Fibroblast of pulmonary artery (primary cell): ENCODE measurements around the gene PRSS21.

Source experiments
- DNase-seq: peaks from one replicate; pipeline ENCODE4 v3.0.0-alpha.2; 2010; ENCODE audit warnings: low read depth
- H3K4me3 ChIP-seq: replicated peaks from 2 replicates; pipeline ENCODE4 v1.5.1; 2011; ENCODE audit warnings: low read depth, mild to moderate bottlenecking, control low read depth, low read length, moderate library complexity
- TF ChIP-seq, protein P1 (sequence below): IDR thresholded peaks from 2 replicates; pipeline ENCODE4 v1.5.1; 2011; ENCODE audit warnings: mild to moderate bottlenecking, control low read depth, low read length, inconsistent platforms; ENCODE audit errors: missing control alignments

The PRSS21 gene

DNA sequence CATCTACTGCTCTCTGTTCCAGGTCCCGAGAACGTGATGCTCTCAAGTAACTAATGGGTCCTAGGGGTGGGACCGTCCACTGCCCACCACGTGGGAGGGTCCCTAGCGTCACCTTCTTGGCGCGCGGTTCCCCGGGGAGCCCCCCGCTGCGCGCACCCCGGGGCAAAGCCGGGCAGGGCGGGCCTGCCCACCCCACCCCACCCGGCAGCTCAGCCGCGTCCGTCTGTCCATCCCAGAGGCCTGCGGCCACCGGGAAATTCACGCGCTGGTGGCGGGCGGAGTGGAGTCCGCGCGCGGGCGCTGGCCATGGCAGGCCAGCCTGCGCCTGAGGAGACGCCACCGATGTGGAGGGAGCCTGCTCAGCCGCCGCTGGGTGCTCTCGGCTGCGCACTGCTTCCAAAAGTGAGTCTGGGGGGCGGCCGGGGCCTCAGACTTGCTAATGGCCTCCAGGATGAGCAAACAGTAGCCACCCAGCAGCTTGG, 18.3 kb upstream of the PRSS21 start:
- no peak for DNase-seq
- no peak overlapping the region for H3K4me3 ChIP-seq
- TF ChIP-seq, protein P1, sequence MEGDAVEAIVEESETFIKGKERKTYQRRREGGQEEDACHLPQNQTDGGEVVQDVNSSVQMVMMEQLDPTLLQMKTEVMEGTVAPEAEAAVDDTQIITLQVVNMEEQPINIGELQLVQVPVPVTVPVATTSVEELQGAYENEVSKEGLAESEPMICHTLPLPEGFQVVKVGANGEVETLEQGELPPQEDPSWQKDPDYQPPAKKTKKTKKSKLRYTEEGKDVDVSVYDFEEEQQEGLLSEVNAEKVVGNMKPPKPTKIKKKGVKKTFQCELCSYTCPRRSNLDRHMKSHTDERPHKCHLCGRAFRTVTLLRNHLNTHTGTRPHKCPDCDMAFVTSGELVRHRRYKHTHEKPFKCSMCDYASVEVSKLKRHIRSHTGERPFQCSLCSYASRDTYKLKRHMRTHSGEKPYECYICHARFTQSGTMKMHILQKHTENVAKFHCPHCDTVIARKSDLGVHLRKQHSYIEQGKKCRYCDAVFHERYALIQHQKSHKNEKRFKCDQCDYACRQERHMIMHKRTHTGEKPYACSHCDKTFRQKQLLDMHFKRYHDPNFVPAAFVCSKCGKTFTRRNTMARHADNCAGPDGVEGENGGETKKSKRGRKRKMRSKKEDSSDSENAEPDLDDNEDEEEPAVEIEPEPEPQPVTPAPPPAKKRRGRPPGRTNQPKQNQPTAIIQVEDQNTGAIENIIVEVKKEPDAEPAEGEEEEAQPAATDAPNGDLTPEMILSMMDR, result no peak

DNA sequence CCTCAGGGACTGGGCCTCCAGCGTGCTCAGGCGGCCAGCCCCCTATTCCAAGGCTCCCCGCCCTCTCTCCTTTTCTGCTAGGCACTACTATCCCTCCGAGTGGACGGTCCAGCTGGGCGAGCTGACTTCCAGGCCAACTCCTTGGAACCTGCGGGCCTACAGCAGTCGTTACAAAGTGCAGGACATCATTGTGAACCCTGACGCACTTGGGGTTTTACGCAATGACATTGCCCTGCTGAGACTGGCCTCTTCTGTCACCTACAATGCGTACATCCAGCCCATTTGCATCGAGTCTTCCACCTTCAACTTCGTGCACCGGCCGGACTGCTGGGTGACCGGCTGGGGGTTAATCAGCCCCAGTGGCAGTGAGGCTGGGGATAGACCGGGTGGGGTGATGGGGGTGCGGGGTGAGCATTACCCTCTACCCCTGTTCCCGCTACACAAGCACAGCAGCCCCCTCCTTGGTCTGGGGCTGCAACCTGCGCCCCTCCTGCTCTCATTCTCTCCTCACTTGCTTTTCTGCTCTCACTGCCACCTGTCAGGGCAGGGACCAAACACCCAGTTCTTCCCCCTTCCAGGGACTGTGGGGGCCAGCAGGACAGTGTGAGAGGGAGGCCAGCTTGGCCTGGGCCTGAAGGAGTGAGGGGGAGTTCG, 17.7 kb upstream of the PRSS21 start:
- TF ChIP-seq, protein P1, result no peak
- no peak for DNase-seq
- no peak overlapping the region for H3K4me3 ChIP-seq

DNA sequence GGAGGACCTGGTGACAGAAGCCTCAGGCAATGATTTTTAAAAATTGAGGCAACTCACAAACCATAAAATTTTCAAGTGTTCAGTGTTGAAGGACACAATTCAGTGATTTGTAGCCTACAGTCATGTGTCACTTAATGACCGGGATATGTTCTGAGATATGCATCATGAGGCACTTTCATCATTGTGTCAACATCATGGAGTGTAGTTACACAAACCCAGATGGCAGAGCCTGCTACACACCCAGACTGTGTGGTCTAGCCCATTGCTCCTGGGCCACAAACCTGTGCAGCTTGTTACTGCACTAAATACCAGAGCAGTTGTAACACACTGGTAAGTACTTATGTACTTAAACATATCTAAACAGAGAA, 17.2 kb upstream of the PRSS21 start:
- H3K4me3 ChIP-seq, result no peak overlapping the region
- TF ChIP-seq, protein P1, result no peak
- no peak for DNase-seq

DNA sequence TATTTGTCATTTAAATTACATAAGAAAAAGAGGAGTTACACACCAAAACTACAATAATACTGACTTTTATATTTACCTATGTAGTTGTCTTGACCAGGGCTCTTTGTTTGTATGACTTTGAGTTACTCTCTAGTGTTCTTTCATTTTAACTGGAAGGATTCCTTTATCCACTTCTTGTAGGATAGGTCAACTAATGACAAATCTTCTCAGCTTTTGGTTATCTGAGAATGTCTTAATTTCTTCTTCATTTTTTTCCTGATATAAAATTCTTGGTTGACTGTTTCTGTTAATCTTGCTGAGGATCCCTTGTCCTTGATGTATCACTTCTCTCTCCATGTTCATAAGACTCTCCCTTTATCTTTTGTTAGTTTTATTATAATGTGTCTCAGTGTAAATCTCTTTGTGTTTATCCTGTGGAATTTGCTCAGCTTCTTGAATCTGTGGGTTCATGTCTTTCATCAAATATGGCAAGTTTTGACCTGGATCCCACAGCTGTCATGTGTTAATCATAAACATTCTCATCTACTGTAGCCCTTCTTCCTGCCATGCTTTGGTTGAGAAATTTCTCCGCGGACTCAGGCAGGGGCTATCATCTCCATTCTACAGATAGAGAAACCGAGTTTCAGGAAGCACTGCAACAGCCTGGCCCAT, 13.4 kb upstream of the PRSS21 start:
- no peak overlapping the region for H3K4me3 ChIP-seq
- no peak for DNase-seq

DNA sequence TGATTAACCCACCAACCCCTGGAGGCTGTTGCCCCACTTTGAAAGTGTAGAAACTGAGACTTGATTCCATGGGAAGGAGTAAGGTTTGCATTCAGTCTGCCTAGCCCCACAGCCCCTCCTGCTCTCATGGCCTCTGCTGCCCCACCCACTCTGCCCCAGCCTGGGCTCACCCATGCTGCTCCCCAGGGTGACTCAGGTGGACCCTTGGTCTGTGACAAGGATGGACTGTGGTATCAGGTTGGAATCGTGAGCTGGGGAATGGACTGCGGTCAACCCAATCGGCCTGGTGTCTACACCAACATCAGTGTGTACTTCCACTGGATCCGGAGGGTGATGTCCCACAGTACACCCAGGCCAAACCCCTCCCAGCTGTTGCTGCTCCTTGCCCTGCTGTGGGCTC, 12.3 kb upstream of the PRSS21 start:
- TF ChIP-seq, protein P1, result no peak
- DNase-seq, result no peak

More for the DNA sequence above, 13.4 kb upstream of the PRSS21 start:
- TF ChIP-seq, protein P1, result no peak

DNA sequence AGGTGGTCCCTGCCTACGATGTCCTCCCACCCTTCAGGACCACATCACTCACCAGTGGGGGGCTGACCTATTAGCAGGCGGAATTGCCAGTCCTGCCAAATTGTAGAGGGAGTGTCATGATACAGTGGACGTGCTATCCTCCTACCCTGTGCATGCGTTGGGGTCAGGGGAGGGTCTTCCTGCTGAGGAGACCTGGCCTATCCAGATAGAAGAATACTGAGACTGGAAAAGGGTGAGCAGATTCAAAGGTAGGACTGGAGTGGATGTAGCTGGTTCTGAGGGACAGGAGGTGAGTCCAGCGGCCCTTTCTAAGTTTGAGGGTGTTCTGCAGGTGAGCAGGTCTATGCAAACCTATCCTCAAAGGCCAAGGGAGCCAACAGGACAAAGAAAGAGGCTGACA, 10.8 kb upstream of the PRSS21 start:
- TF ChIP-seq, protein P1, result no peak
- no peak overlapping the region for H3K4me3 ChIP-seq
- DNase-seq, result no peak

More for the DNA sequence above, 12.3 kb upstream of the PRSS21 start:
- no peak overlapping the region for H3K4me3 ChIP-seq
